ENCODE measurements around the gene FOXK2. TPM values are rescaled to one million over a fixed set of nuclear protein-coding genes. Genes with fewer than 3 reads are reported as not detected.

The FOXK2 gene
- total RNA-seq, 1 donor from 2014 or later: 67.2 TPM

DNA sequence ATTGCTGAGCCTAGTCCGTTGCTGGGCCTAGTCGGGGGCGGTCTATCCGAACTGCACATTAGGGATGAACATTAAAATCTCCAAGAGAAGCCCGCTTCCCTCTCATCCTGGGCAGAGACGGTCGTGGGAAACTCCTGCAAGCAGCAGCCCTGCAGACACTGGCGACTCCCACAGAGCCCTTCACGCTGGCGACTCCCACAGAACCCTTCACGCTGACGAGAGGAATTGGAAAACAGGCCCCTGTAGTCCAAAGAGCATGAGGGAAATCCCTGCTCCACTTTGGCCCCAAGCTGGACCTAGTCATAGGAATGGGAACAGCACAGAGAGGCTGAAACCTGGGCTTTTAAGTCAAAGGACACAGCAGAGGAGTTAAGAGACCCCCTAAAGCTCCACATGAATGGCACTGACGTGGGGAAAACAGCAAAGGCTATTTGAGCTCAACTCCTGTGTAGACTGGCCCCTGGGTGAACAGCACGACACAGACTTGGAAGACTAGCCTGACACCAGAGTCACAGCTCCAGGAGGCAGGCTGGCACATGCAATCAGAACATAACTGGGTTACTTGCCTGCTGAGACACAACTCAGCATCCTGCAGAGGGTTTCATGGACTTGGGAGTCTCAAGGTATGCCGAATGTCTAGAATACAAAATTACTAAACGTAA is 86.5 kb downstream of the FOXK2 start:
- DNase-seq (ENCODE audit: low spot score): no peak

DNA sequence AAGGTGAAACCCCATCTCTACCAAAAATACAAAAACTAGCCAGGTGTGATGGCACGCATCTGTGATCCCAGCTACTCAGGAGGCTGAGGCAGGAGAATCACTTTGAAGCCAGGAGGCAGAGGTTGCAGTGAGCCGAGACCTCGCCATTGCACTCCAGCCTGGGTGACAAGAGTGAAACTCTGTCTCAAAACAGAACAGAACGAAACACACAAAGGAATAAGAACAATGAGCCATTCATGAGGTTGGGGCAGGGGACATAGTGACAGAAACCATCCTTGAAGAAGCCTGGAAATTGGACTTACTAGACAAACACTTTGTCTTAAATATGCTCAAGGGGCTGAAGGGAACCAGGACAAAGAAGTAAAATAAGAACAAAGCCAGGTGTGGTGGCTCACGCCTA is 89.3 kb downstream of the FOXK2 start:
- no peak for DNase-seq (ENCODE audit: low spot score)

DNA sequence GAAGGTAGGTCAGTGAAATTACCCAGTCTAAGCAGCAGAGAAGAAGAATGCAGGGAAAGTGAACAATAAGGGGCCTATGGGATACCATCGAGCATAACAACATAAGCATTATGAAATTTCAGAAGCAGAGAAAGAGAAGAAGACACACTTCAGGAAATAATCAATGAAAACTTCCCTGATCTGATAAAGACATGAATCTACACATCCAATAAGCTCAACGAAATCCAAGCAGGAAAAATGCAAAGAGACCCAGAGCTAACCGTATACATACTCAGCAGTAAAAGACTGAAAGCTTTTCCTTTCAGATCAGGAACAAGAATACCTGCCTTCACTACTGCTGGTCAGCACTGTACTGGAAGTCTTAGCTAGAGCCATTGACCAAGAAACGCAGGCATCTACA is 90.1 kb downstream of the FOXK2 start:
- no peak for DNase-seq (ENCODE audit: low spot score)

DNA sequence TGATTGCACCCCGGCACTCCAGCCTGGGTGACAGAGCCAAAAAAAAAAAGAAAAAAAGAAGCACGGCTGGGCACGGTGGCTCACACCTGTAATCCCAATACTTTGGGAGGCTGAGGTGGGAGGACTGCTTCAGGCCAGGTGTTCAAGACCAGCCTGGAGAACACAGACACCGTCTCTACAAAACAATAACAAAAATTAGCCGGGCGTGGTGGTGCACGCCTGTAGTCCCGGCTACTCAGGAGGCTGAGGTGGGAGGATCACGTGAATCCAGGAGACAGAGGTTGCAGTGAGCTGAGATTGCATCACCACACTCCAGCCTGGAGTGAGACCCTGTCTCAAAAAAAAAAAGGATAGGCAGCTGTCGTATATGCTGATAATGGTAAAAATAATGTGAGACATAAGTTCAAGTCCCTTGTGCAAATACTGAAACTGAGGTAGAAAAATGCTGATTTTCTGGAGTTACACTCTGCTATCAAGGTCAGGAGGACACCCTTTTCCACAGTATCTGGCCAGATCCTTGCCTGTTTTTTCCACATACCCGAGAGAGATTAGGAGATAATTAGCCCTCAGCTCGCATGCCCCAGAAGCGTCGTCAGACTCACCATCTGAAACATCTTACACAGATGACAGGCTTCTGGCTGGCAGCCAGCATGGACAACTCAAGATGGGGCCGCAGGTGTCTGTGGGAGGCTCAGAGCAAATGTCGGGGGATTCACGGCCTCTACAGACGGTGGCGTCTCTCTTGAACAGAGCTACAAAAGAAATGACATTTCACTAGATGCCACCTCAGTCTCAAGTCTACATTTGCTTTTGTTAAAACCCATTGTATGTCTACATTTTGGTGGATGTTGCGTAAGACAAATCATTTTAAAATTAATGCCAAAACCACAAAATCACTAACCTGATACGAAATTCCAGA is 91.9 kb downstream of the FOXK2 start:
- DNase-seq (ENCODE audit: low spot score): no peak

DNA sequence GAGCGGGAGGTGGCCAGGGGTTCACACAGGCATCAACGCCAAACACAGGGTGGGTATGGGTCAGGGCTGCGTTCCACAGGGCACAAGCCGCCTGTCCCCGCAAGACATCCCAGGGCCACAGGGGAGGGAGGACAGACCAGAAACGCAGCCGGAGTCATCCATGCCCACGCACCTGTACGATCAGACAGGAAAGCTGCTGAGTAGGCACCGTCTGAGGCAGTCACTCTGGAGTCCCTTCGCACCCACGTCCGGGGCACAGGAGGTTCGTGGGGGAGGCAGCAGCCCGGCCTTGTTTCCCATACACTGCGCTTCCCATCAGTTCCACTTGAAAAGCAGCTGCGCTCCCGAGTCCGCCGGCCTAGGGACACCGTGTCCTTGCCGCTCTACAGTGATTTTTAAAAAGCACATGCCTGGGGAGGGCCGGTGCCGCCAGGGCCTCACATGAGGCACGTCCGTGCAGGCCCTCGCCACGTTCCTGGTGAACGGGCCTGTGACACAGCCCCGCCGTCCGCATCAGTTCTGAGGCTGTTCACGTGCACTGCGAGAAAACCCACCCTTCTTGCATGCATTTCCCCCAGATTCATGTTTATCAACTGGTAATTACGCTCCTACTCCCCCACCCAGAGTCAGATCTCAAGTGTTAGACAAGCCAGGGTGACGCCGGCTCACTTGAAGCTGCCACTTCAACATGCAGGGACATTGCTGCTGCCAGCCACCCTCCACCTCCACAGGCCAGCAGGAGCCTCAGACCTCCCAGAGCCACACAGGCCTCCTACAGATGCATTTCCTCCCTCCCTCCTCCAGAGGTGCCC is 94.0 kb downstream of the FOXK2 start:
- DNase-seq (ENCODE audit: low spot score): no peak

DNA sequence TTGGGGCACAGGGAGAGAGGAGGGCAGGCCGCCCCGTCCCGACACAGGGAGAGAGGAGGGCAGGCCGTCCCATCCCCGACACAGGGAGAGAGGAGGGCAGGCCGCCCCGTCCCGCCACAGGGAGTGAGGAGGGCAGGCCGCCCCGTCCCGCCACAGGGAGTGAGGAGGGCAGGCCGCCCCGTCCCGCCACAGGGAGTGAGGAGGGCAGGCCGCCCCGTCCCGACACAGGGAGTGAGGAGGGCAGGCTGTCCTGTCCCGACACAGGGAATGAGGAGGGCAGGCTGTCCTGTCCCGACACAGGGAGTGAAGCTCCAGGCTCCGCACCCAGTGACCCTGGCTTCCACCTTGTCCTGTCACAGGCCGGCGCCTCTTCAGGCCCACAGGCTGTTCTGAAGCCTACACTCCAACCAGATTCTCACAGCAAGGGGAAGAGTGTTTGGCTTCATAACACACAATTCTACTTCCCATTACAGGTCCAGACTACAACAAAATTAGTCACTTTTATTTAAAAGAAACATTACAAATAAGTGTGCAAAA is 94.6 kb downstream of the FOXK2 start:
- no peak for DNase-seq (ENCODE audit: low spot score)

DNA sequence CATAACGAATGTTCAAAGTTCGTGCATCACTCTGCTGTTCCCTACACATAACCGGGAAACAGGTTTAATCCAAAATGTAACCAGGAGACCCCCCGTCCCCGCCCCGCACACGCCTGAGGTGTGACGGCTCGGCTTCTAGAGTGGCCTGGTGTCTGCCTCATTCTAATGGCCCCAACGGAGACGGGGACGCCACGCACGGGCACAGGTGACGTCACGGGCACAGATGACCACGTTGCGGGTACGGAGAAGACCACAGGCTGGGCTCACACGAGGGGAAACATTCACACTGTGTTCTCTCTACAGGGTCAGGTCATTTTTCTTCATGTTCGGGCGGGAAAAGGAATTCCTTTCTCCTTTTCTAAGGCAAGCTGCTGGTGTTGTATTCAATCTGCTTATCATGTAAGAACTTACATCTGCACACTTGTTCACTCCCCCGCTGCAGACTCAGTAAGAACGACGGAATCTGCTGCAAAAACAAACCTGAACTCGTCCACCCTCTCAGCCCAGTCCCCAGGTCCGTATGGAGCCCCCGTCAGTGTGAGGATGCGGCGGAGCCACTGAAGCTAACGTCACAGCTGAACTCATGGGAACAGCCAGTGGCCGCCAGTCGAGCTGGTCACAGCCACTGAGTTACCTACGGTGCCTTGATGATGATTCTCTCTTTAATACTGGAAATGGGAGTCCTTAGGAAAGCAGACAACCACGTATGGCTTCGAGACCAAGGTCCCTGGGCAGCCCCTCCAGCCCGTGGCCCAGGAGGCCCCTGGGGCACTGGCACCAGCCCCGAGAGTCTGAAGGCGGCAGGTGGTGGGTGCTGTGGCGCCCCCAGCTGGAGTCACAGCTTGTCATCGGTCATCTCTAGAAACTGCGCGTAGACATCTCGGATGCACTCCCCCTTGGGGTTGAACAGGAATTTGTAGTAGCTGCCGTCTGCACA is 95.8 kb downstream of the FOXK2 start:
- DNase-seq (ENCODE audit: low spot score): no peak

DNA sequence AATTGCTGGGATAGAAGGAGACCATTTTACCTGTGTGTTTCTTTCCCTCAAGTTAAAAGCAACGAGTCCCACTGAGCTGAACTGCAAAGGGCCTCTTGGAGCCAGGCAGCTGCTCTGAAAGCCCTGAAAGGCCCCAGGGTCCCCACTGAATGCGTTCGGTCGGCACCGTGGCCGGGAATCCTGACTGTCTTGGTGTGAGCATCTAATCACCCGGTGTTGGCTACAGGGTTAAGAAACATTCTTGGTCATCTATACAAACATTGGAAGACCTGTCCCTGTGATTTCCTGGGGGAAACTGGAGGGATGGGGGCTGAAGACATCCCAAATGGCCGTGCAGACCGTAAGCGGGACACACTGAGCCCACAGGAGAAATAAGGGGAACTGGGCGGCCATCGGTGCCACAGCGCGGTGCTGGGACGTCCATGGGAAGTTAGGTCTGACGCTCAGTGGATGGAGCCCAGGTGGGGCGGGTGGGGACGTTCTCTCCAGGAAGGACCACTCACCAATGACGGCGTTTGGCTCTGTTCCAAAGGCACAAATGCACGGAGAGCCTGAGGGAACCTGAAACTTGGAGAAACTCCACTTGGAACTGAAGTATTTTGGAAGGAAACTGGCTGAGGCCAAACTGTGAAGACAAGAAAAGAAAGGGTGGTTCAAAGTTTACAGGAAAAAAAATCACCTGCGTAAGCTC is 96.6 kb downstream of the FOXK2 start:
- DNase-seq (ENCODE audit: low spot score): no peak

DNA sequence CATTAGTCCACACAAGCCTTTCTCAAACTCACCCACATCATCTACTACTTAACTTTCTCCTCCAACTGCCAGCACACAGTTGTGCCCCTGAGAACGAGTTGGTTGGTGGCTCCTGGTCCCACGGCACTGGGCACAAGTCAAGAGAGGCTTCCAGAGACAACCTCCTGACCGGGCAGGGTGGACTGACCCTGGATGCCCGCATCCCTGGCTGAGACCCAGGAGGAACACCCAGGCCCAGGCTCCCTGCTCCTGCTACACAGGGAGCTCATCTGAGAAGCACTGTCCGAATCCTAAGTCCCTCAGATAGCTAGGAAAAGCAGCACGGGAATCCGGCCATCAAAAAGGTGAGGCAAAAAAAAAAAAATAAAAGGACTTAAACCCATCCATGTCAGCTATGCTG is 99.7 kb downstream of the FOXK2 start:
- no peak for DNase-seq (ENCODE audit: low spot score)

DNA sequence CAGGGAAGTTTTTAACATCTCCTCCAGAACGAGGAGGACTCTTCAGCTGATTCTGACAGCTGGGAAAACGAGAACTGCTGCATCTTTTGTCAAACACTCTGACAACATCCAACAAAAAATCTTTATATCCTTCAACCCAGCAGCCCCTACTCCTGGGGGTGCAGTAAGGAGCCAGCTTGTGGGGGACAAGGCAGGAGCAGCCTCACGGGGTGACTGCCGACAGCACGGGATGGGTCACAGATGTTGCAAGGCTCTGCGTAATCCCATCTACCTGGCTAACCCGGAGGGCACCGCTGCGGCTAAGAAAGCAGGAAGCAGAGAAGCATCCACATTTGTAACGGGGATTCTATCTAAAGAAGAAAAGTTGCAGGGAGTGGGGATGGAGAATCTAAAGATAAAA is 100.1 kb downstream of the FOXK2 start:
- no peak for DNase-seq (ENCODE audit: low spot score)

DNA sequence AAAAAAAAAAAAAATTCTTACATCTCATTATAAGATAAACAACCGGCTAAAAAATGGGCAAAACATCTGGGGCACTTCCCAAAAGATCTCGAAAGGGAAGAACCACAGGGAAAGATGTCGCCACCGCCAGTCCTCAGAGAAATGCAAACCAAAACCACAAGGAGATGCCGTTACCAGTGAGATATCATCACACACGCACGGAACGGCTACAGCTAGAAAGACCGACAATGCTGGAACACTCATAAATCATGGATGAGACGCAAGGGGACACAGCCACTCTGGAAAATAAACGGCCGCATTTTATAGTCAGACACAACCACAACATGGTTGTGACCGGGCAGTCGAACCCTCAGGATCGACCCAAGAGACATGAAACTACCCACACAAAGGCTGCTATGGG is 104.2 kb downstream of the FOXK2 start:
- DNase-seq (ENCODE audit: low spot score): no peak

DNA sequence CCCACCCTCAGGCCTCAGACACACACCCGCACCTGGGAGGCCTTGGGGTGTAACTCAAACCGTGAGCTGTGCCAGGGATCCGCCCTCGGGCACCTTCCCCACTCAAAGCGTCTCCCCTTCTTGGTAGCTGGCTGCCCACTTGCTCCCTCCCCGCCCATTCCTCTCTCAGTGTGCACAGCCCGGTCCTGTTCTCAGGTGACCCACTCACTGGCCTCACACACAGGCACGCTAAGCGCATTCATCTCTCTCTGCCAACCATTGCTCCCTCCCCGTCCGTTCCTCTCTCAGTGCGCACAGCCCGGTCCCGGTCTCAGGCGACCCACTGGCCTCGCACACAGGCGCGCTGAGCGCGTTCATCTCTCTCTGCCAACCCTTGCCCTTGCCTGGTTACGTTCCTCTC is 107.9 kb downstream of the FOXK2 start:
- DNase-seq (ENCODE audit: low spot score): no peak

DNA sequence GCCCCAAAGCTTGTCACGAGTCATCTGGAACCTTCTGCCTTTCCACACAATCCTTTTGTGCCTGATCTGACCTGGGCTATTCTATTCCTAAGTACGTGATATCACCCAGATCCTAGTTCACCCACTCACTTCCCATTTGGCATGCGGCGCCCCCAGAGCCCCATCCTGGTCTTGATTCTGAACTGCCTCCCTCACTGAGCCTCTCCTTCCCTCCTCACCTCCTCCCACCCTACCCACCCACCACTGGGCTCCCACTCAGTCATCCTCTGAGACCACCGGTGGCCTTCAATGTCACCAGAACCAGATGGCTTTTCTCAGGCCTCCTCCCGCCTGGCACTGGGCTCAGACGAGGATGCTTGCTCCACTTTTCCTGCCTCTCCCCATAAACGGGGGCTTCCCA is 110.2 kb downstream of the FOXK2 start:
- DNase-seq (ENCODE audit: low spot score): no peak

DNA sequence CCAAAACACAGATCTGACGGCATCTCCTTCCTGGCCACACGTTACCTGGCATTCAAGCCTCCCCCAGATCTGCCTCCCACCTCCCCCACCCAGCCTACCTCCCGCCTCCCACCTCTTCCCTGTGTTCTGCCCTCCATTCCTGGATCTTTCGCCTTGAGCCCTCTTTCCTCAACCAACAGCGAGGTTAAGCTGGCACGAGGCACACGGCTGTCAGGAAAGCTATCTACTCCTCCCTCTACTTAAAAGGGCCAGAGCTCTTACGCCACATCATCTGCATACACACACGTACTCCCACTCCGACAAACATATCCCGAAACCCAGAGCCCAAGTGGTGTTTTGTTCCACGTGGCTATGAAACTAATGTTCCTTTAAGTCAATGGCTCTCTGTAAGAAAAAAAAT is 110.7 kb downstream of the FOXK2 start:
- no peak for DNase-seq (ENCODE audit: low spot score)

DNA sequence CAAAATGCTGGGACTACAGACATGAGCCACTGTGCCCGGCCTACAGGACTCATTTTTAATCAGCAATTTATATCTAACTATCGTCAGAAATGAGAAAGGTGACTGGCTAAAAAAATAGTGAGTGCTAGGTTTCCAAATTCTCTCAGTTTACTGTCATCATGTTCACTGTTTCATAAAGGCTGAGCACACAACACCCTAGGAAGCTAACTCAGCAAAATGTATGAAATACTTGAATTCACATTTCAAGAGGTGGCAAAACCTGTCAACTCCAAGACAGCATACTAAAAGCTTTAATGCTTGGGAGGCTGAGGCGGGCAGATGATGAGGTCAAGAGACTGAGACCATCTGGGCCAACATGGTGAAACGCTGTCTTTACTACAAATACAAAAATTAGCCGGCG is 112.0 kb downstream of the FOXK2 start:
- no peak for DNase-seq (ENCODE audit: low spot score)

DNA sequence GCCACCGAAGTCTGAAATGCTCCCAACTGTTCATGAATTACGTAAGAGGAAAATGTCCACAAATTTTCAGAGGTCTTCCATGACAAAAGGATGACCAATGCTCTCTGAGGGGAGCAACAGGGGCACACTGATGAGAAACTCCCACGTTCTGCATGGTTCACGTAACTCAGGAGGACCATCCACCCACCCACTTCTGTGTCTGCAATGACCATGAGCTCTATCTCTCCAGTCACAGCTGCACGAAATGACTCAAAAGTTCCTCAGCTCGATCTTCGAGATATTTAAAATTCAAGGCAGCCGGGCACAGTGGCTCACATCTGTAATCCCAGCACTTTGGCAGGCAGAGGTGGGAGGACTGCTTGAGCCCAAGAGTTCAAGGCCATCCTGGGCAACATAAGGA is 112.9 kb downstream of the FOXK2 start:
- no peak for DNase-seq (ENCODE audit: low spot score)

DNA sequence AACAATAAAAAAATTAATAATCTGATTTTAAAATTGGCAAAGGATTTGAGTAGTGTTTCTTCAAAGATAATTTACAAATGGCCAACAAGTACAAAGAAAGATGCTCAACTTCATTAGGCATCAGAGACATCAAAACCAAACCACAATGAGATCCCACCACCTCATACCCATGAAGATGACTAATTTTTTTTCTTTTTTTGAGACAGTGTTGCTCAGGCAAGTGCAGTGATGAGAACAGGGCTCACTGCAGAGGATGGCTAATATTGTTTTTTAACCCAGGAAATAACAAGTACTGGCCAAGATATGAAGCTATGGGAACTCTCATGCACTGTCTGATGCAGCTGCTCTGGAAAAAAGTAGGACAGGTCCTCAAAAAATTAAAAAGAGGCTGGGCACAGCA is 113.8 kb downstream of the FOXK2 start:
- no peak for DNase-seq (ENCODE audit: low spot score)

DNA sequence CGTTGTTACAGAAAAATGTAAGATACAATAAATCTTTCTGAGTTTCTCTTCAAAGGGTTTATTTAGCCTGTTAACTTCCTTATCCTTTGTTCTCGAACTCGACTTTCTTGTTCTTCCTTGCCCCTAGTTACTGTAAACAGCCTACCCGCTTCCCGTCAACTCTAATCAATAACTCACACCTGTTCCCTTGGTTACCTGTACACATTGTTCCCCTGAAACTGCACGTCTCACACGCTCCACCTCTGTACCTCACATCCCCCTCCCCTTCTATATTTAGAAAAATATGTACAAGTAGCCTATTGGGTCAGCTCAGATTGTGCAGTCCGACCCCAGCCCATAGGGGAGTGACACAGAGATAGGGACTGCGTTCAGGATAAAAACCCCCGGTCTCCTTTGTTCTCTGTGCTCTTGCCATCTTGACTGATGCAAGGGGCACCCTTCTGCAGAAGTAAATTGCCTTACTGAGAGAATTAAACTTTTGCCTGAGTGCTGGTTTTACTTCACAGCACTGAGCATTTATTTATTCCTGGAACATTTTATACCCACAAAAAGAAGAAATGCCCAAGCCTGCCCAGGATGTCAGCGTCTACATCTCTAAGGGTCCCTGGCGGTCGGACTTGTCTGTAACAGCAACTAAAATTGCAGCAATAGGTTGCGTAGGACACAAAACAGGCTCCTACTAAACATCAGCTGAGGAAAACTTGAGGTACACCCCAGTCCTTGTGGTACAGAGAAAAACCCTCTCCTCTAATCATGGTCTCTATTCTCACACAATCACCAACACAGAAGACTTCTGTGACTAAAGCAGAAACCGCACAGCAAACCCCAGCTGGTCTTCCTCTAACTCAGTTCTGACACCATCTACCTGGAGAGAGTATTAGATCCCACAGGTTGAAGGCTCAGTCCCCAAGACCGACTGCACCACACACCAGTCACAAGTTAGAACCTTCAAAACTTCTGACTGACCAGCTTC is 117.4 kb downstream of the FOXK2 start:
- DNase-seq (ENCODE audit: low spot score): peak; percentile 63

DNA sequence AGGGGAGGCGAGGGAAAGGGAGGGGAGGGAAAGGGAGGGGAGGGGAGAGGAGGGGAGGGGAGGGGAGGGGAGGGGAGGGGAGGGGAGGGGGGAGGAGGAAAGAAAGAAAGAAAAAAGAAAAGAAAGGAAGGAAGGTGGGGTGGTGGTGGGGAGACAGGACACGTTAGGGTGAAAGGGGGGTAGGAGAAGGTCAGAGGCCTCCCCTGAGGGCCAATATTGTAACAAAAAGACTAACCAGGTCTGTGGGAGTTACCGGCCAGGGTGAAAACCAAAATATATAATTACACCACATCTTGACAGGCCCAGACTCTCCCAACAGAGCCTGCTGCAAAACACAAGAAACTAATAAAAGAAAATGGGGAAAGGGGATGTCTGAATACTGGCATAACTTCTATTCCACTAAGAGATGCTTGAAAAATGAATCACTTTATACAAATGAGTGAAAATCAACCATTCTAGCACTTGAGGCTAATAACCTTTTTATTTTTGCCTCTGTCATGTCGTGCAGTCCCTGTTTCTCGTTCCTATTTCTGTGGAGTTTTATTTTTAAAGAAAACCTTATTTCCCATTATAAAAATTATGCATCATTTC is 118.7 kb downstream of the FOXK2 start:
- DNase-seq (ENCODE audit: low spot score): no peak
